A673 (cell line): Measurements from ENCODE around the gene PAPOLB. TPM values are rescaled to one million over a fixed set of nuclear protein-coding genes. Genes with fewer than 3 reads are reported as not detected.

ENCODE experiments used
- BruUV-seq: library from RNA; stranded (reverse); fragments of 400-500 nt; replicated peaks from 2 replicates; lab custom pipeline; 2021; lab: Mats Ljungman, UMichigan
- CTCF ChIA-PET: fragments of 300-600 bp; sonication (Branson Sonifier 250); formaldehyde crosslinking; loops from one replicate; lab custom pipeline; 2022; ENCODE audit warnings: antibody characterized with exemption; lab: Charles Lee
- POLR2A ChIA-PET: fragments of 300-600 bp; sonication (Branson Sonifier 250); formaldehyde crosslinking; loops from one replicate; lab custom pipeline; 2022; ENCODE audit warnings: antibody characterized with exemption; ENCODE audit not compliant: low non-redundant PET; lab: Charles Lee
- DNase-seq: peaks from one replicate; pipeline ENCODE4 v3.0.0-alpha.2; 2015; ENCODE audit warnings: low spot score
- H3K27ac ChIP-seq: fragments of 200-600 bp; sonication (generic); 2 replicates; pipeline ENCODE4 v1.5.1; 2016; ENCODE audit warnings: mixed run types, low read depth, mild to moderate bottlenecking, mixed read lengths, antibody characterized with exemption, low read length; ENCODE audit not compliant: poor library complexity, severe bottlenecking
- H3K27me3 ChIP-seq: fragments of 200-600 bp; sonication (generic); replicated peaks from 2 replicates; pipeline ENCODE4 v1.6.1; 2017; ENCODE audit warnings: mixed run types, low read depth, mild to moderate bottlenecking, mixed read lengths, antibody characterized with exemption, low read length; ENCODE audit not compliant: insufficient read depth, poor library complexity
- H3K36me3 ChIP-seq: fragments of 200-600 bp; sonication (generic); 2 replicates; pipeline ENCODE4 v1.6.1; 2016; ENCODE audit warnings: mixed run types, mild to moderate bottlenecking, mixed read lengths, antibody characterized with exemption, low read length; ENCODE audit not compliant: insufficient read depth, poor library complexity, severe bottlenecking
- H3K4me1 ChIP-seq: fragments of 200-600 bp; sonication (generic); 2 replicates; pipeline ENCODE4 v1.6.1; 2017; ENCODE audit warnings: mixed run types, mild to moderate bottlenecking, mixed read lengths, antibody characterized with exemption, low read length; ENCODE audit not compliant: insufficient read depth, poor library complexity, severe bottlenecking
- H3K4me3 ChIP-seq: fragments of 200-600 bp; sonication (generic); 2 replicates; pipeline ENCODE4 v1.5.1; 2016; ENCODE audit warnings: low read depth, mixed run types, mild to moderate bottlenecking, mixed read lengths, low read length; ENCODE audit not compliant: poor library complexity, severe bottlenecking
- H3K9me3 ChIP-seq: fragments of 200-600 bp; sonication (generic); 2 replicates; pipeline ENCODE4 v1.6.1; 2016; ENCODE audit warnings: mixed run types, low read depth, mild to moderate bottlenecking, mixed read lengths, antibody characterized with exemption, low read length; ENCODE audit not compliant: poor library complexity, severe bottlenecking
- CTCF ChIP-seq: fragments of 300-800, 200-600 bp; sonication (generic); conservative IDR thresholded peaks from 2 replicates; pipeline ENCODE4 v1.5.1; 2017; ENCODE audit warnings: low read depth, mild to moderate bottlenecking, antibody characterized with exemption, low read length, moderate library complexity, mixed read lengths
- EZH2 ChIP-seq: fragments of 200-600 bp; sonication (generic); IDR thresholded peaks from 2 replicates; pipeline ENCODE4 v1.6.1; 2017; ENCODE audit warnings: borderline replicate concordance, low read depth, mild to moderate bottlenecking, mixed read lengths, antibody characterized with exemption, low read length; ENCODE audit not compliant: poor library complexity, severe bottlenecking
- intact Hi-C: fragments of 100-400 bp; cut with micrococcal nuclease; formaldehyde crosslinking; loops from one replicate; pipeline ENCODE4 v1.10.0; 2022; ENCODE audit not compliant: unreplicated experiment
- total RNA-seq: library from RNA; stranded (reverse); gene quantifications from 2 replicates; pipeline ENCODE4 v1.2.3, GENCODE V29; 2021

Gene PAPOLB
- total RNA-seq, 1 experiment from 2014 or later, result 0.17 TPM

- no peaks in the 10 kb centered on the region for H3K9me3 ChIP-seq
- DNase-seq, result no peak
- BruUV-seq, result no TSS peak
- H3K4me1 ChIP-seq, result no peaks in the 10 kb centered on the region
- H3K4me3 ChIP-seq, result no peak overlapping the region
- TF ChIP-seq CTCF, result no peak
- no peak for TF ChIP-seq EZH2
- intact Hi-C loops, result no loop called here
- no peaks in the 10 kb centered on the region for H3K36me3 ChIP-seq
- POLR2A ChIA-PET, result no interaction called here
- H3K27ac ChIP-seq, result no peak overlapping the region
- CTCF ChIA-PET, result no interaction called here
- H3K27me3 ChIP-seq, result no peaks in the 10 kb centered on the region
These were observed 42.0 kb downstream of the PAPOLB start for GRCh38 chr7:4819560-4820404.

GRCh38 chr7:4818000-4818794 lies 43.6 kb downstream of the PAPOLB start:
- no TSS peak for BruUV-seq
- intact Hi-C loops, result no loop called here
- H3K4me3 ChIP-seq, result no peak overlapping the region
- no peak overlapping the region for H3K27ac ChIP-seq
- H3K4me1 ChIP-seq, result no peaks in the 10 kb centered on the region
- H3K36me3 ChIP-seq, result no peaks in the 10 kb centered on the region
- no peak for DNase-seq
- ChIA-PET POLR2A (interaction anchor here (0.5 kb wide), 1 partner anchor 81 kb away, joined by 4 read pairs; no protein-coding TSS in a partner anchor), CTCF (interaction anchor here (0.9 kb wide), 1 partner anchor 12 kb away, joined by 4 read pairs; no protein-coding TSS in a partner anchor)
- no peaks in the 10 kb centered on the region for H3K9me3 ChIP-seq
- TF ChIP-seq EZH2 (no peak), CTCF (no peak)
- H3K27me3 ChIP-seq, result no peaks in the 10 kb centered on the region

- Histone ChIP-seq H3K36me3 (no peaks in the 10 kb centered on the region), H3K4me1 (no peaks in the 10 kb centered on the region), H3K9me3 (no peaks in the 10 kb centered on the region), H3K27ac (no peak overlapping the region), H3K27me3 (no peaks in the 10 kb centered on the region), H3K4me3 (no peak overlapping the region)
- DNase-seq, result no peak
- POLR2A ChIA-PET, result interaction anchor here (0.5 kb wide), 1 partner anchor 82 kb away, joined by 4 read pairs; no protein-coding TSS in a partner anchor
- TF ChIP-seq EZH2, result no peak
- CTCF ChIA-PET, result interaction anchor here (0.9 kb wide), 1 partner anchor 13 kb away, joined by 4 read pairs; no protein-coding TSS in a partner anchor
- intact Hi-C loops, result no loop called here
- BruUV-seq, result no TSS peak
These were observed 44.5 kb downstream of the PAPOLB start for GRCh38 chr7:4817178-4817901.
